Stimulated activated naive CD4-positive, alpha-beta T cell (primary cell): ENCODE data around the gene PCNT.

Source experiments
- DNase-seq, 6 experiments: peaks; one replicate each; lab custom pipeline; 2025; lab: John Stamatoyannopoulos, UW

Gene PCNT

DNA sequence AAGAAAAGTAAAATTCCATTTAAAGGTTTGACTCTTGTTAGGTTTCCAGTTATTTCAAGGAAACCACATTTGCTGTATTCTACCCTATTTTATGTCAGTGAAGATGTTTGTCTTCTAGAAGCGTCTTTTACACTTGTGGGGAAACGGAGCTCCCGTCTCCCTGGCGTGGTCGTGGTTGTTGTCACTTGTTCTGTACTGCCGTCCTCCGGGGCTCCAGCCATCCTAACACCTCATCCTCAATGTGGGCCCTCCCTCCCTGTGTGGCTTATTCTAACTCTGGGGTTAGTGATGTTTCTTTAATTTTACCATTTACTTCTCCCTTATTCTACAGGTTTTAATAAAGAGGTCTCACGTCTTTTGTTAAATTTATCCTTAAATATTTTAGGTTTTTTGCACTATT lies 82.0 kb downstream of the PCNT start:
- DNase-seq: no peak

DNA sequence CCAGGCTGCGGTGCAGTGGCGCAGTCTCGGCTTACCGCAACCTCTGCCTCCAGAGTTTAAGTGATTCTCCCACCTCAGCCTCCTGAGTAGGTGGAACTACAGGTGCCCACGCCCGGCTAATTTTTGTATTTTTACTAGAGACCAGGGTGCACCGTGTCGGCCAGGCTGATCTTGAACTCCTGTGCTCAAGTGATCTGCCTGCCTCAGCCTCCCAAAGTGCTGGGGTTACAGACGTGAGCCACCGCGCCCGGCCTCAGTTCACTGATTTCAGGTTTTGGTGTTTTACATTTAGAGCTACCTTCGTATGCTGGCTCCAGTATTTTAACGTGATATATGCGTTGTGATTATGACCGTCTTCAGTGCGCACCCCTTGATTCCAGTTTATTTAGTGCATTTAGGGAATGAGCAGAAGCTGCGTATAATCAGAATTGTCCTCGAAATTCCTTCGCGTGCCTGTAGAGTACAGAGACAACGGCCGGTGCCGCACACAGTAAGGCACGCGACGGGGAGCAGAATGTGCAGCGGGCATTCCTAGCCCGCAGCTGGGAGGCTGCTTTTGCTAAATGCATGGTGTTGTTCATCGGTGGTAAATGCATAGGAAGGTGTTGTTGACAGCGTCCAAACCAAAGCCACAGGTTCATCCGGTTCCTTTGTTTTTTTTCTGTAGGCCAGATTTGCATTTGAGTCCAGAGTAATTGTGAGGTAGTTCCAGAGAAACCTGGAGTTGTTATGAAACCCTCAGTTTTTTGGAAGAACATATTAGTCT lies 85.9 kb downstream of the PCNT start:
- no peak for DNase-seq

DNA sequence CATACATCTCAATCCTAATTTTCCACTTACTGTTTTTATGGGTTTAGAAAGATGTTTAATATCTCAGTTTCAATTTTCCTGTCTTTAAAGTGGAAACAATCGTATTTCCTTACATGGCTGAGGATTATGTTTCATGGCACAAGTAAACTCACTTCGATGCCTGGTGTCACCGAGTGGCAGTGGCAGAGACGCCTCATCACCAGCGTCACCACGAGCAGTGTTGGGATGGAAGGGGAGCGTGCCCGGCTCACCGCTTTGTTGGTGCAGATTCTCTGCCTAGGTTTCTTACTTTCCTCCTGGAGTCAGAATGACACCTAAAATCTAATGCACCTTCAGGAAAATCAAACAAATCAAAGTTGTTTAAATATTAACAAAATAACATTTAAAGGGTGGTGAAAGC lies 86.6 kb downstream of the PCNT start:
- no peak for DNase-seq

DNA sequence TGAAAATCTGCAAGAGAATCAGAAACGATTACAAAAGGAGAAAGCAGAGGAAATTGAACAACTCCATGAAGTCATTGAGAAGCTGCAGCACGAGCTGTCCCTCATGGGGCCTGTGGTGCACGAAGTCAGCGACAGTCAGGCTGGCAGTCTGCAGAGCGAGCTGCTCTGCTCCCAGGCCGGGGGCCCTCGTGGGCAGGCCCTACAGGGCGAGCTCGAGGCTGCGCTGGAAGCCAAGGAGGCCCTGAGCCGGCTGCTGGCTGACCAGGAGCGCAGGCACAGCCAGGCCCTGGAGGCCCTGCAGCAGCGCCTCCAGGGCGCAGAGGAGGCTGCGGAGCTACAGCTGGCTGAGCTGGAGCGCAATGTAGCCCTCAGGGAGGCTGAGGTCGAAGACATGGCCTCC lies 87.3 kb downstream of the PCNT start:
- DNase-seq: no peak

DNA sequence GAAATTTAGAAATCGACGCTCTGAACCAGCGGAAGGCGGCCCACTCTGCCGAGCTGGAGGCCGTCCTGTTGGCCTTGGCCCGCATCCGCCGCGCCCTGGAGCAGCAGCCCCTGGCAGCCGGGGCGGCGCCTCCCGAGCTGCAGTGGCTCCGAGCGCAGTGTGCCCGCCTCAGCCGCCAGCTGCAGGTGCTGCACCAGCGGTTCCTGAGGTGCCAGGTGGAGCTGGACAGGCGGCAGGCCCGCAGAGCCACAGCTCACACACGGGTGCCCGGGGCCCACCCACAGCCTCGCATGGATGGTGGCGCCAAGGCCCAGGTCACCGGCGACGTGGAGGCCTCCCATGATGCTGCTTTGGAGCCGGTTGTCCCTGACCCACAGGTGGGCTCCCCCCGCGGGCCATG lies 87.7 kb downstream of the PCNT start:
- DNase-seq: no peak

DNA sequence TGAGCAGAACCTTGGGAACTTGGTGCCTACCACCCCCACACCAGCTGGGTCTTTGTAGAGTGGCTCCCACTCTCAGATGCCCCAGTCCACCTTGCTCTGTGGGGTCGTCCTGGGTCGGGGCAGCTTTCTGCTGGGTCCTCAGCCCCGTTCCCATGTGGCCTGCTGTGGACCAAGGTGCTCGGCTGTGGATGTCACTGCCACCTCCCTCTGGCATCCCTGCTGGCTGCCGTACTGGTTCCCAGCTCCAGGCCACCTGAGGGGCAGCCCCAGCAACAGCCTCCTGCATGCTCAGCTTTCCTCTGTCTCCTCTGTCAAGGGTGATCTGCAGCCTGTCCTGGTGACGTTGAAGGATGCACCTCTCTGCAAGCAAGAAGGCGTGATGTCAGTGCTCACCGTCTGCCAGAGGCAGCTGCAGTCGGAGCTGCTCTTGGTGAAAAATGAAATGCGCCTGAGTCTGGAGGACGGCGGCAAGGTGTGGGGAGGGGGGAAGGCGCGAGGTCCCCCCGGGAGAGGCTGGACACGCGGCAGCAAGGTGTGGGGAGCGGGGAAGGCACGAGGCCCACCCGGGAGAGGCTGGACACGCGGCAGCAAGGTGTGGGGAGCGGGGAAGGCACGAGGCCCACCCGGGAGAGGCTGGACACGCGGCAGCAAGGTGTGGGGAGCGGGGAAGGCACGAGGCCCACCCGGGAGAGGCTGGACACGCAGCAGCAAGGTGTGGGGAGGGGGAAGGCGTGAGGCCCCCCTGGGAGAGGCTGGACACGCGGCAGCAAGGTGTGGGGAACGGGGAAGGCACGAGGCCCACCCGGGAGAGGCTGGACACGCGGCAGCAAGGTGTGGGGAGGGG lies 88.8 kb downstream of the PCNT start:
- DNase-seq: no peak

DNA sequence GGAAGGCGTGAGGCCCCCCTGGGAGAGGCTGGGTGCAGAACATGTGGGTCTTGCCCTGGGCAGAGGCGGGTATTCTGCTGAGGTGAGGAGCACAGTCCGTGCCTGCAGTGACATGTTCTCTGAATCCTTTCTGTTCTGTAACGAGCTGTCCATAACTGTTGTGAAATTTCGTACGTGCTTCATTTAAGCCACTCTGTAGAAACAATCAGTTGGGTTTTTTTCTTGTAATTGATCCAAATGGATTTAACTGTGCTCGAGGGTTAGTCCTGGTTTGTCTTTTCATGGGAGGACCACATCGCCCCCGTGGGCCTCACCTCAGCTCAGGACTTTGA lies 89.4 kb downstream of the PCNT start:
- DNase-seq: no peak

DNA sequence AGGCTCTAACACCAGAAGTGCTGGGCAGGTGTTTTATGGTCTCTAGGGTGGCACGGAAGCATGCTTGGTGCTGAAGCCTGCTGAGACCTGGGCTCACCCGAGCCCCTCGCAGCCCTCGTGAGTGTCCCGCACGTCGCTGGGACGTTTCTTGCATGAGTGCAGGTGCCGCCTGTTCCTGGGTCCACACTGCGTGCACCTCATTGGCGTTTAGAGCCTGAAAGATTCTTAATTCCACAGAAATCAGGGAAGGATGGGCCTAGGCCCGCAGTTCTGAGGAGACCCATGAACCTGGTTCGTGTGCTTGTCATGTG lies 91.0 kb downstream of the PCNT start:
- no peak for DNase-seq

DNA sequence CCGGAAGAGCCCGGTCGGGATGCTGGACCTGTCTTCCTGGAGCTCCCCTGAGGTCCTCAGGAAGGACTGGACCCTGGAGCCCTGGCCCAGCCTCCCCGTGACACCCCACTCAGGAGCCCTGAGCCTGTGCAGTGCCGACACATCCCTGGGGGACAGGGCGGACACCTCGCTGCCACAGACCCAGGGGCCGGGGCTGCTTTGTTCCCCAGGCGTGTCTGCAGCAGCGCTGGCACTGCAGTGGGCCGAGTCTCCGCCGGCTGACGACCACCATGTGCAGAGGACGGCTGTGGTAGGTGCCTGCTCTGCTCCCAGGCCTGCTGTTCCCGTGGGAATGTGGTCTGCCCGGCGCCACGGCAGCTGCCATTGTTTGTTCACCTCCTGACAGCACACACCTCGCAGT lies 92.6 kb downstream of the PCNT start:
- DNase-seq: no peak

DNA sequence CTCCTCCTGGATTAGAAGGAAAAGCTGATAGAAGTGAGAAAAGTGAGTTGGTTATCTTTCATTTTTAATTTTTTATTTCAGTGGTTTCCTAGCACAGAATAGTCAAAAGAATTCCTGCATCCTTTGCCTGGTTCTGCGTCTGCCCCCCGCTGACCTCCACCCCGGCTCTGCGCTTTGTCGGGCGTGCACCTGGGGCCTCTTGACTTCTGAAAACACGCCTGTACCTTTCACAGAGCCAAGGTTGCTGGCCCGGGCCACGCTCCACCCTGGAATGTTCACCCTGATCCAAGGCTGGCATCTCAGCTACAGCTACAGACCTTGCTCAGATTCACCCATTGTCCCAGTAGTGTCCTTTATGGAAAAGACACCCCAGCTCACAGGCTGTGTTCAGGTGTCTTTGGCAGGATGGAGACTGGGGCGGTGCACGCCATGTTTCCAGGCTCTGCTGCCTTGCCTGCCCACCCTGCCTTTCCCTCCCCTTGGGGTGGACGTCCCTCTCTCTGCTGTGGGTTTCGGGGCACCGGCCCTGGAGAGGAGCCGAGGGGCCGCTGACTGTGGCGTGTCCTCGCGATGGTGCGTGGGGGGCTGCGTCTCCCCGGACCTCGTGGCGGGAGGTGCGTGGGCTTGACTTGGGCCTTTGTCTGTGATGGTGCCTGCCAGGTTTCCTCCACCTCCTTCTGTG lies 94.5 kb downstream of the PCNT start:
- DNase-seq: no peak

DNA sequence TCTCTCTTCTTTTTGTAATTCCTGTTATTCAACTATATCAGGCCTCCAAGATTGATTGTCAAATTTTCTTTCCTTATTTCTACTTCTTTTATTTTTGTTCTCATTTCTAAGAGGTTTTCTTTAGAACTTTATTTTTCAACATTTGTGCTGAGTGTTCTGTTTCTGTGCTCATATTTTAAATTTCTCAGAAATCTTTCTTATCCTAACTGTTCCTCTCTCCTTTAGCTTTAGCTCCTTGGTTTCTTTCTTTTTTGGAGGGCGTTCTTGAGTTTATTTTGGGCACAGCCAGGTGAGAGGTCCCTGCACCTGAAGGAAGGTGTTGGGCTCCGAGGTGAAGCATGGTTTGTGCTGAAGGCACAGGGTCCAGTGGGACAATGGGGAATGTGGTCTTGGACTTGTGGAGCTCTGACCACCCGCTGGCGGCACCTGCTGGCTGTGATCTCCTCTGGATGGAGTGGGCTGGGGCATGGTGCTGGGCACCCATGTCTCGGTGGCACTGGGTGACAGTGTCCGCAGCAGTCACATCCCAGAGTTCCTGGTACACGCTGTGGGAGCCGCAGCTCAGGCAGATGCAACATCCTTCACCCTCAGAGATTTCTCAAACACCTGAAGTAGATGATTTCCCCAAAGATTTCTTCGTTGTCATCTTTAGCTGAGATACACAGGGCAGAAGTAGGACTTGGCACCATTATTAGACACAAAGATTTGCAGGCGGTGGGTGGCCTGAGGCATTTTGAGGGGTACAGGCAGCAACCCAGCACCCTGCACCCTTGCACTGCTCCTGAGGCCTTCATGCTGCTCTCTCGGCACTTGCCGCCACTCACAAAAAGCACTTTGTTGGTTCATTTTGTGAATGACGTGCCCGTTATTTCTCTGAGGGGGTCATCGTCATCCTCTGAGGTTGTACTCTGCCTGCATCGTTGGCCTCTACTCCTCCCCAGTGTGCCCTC lies 96.6 kb downstream of the PCNT start:
- DNase-seq: no peak

DNA sequence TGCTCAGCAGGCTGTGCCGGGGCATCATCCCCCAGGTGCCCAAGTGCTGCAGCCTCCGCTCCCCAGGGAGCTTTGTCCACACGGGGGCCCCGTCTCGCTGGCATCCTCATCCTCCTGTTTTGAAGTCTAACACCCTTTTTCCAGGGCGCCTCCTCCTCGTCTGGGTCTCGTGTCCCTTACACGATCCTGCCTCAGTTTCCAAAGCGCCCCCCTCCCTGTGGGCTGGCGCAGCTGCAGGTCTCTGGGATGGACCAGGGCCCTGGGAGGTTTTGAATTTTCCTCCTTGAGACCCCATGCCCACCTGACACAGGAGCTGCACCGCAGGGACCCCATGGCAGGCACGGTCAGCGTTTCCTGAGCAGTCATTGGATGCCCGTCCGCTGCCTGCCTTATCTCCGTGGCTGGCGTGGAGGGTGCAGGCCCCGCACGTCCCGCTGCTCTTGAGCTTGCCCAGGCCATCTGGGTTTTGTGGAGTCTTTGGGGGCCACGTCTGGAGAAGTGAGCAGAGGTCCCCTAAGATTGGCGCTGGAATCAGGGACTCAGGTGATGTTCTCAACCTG lies 97.3 kb downstream of the PCNT start:
- no peak for DNase-seq

DNA sequence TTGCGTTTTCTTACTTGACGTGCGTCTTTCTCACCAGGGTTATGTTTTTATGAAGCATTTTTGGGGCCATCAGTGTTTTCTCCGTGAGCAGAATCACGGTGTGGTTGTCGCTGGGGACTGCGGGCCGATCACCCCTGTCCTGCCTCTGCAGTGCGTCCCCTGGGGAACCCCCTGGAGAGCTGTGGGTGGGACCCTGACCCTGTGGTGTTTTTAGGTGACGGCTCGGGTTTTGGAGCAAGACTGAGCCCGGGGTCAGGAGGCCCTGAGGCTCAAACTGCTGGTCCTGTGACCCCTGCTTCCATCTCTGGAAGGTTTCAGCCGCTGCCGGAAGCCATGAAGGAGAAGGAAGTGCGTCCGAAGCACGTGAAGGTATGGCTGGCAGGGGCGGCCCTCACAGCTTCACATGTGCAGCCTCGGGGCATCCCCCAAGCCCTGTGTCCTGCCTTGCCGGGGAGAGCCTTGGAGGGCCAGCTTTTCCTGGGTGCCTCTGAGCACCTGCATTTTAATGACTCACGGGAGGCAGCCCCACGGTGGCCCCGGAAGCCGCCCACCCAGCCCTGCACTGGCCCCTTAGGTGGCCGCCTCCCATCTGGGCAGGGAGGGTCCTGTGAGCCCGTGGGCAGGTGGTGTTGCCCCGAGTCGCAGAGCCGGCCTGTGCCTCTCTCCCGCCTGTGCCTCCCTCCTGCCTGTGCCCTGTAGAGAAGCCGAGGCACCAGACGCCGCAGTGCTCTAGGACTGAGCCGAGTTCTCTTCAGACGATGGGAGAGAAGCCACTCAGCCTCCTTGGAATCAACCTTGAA lies 98.0 kb downstream of the PCNT start:
- DNase-seq: no peak

DNA sequence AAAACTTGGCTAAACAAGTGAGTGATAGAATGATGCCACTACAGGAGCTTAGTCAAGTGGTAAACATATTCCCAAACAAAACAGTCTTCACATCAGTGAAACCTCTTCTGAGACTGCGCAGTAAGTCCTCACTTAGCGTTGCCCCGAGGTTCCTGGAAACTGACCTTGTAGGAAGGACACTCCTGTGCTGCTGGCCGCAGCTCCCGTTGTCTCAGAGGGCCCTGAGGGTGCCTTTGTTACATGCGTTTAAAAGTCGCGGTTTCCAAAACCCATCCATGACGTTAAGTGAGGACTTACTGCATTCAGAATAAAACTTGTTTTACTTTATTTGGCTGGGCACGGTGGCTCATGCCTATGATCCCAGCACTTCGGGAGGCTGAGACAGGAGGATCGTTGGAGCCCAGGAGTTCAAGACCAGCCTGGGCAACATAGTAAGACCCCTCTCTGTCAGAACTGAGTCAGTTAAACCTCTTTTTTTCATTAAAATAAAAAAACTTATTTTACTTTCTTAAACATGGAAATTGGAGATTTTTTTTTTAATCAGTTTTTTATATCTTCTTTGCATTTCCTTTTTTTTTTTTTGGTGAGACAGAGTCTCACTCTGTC lies 98.8 kb downstream of the PCNT start:
- DNase-seq: no peak

DNA sequence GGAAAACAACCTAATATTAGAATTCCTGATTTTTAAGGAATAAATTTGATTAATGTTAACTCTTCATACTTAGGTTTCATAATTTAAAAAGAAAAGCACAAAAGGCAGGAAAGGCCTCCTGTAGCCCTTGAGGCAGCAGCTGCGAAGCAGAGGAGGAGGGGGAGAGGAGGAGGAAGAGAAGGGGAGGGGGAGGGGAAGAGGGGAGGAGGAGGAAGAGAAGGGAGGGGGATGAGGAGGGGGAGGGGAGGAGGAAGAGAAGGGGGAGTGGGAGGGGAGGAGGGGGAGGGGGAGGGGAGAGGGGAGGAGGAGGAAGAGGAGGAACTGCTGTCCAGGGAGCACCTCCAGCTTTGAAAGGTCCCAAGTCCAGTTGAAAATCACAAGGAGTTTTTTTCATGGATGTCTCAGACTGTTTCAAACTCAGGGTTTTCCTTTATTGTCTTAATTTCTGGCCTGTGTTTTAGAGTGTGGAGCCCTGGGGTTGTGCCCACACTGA lies 99.6 kb downstream of the PCNT start:
- DNase-seq: no peak

DNA sequence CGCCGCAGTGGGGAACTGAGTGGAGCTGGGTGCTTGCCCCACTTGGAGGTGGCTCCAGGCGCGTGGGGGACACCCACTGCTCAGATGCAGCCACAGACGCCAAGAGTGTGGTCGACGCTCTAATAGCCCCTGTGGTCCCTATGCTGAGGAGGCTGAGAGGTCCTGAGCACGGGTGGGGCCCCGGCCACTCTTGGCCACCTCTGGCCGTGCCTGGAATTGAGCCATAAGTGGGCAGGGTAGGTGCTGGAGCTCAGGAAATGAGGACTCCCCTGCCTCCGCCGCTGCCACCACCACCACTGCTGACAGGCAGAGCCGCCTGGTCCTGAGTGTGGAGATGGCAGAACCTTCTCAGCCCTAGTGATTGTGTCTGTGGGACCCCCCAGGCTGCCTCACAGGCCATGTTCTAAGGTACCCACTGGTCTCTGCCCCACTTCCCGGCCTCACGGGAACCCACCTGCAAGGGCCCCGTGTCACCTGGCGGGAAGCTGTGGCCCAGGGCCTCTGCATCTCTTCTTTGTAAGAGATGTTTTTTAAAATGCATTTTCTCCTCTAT lies 100.2 kb downstream of the PCNT start:
- DNase-seq: peak in 4 of 6 experiments; percentile 14 to 60 (median 32)

DNA sequence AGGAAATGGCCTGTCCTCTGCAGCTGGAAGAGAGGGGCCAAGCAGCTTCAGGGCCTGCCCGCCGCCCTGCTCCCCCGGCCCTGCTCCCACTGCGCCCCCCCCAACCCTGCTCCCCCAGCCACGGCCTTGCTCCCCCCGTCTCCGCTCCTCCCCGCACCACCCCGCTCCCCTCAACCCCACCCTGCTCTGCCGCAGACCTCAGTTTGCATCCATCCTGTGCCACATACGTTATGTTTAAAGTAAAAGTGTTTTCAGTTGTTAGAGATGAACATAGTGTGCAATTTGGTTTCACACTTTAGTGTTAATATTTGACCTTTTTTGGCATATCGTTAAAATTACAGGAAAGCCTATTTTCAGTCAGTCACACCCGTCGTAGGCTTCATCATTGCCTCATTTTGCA lies 100.7 kb downstream of the PCNT start:
- DNase-seq: peak in 4 of 6 experiments; percentile 24 to 46 (median 29)

DNA sequence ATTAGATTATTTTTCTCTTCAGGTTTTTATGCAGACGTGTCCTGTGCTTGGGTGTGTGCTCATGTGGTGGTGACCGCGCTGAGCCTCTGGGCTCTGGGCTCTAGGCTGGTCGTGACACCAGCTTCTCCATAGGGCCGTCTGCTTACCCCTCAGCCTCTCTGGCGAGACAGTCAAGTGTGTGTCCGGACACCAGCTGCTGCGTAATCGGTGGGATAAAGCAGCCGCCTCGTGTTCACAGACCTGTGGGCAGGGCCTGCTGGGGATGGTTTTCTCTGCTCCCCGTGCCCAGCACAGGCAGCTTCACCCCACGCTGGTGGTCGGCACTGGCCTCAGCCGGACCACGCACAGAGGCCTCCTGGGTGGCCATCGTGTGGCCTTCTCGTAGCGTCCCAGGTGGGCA lies 101.1 kb downstream of the PCNT start:
- DNase-seq: no peak

DNA sequence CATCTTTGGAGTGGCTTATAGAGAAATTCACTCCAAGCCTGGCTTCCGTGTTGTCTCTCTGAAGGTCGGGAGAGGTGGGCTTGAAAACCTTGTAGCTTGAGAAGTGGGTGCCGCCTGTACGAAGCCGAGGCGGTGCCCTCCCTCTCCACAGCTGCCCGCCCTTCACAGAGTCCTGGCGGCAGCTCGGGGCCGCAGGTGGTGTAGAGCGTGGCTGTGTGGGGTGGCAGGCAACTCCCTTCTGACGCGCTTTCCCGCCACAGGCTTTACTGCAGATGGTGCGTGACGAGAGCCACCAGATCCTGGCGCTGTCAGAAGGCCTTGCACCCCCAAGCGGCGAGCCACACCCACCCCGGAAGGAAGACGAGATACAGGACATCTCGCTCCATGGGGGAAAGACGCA lies 101.6 kb downstream of the PCNT start:
- peak in 5 of 6 experiments; percentile 5 to 65 (median 41) for DNase-seq
